BLaER1 (cell line): ENCODE data around the gene NRROS.
"Not testable (repeated sequence)": the region's sequence is repeated elsewhere in the genome, so short reads cannot be mapped to it uniquely, and the experiment has no call there.

Experiments
- H3K27ac ChIP-seq: shearing (Covaris generic); formaldehyde crosslinking; 2 replicates; pipeline ENCODE4 v1.8.1; 2022
- H3K27me3 ChIP-seq: shearing (Covaris generic); formaldehyde crosslinking; 2 replicates; pipeline ENCODE4 v1.8.1; 2022
- H3K36me3 ChIP-seq: shearing (Covaris generic); formaldehyde crosslinking; 2 replicates; pipeline ENCODE4 v1.8.1; 2022
- H3K4me1 ChIP-seq: shearing (Covaris generic); formaldehyde crosslinking; 2 replicates; pipeline ENCODE4 v1.8.1; 2022
- H3K4me2 ChIP-seq: shearing (Covaris generic); formaldehyde crosslinking; 2 replicates; pipeline ENCODE4 v1.8.1; 2022
- H3K4me3 ChIP-seq: shearing (Covaris generic); formaldehyde crosslinking; 2 replicates; pipeline ENCODE4 v1.8.1; 2022
- H3K9ac ChIP-seq: shearing (Covaris generic); formaldehyde crosslinking; 2 replicates; pipeline ENCODE4 v1.8.1; 2022
- H3K9me3 ChIP-seq: shearing (Covaris generic); formaldehyde crosslinking; 2 replicates; pipeline ENCODE4 v1.8.1; 2022
- H4K20me1 ChIP-seq: shearing (Covaris generic); formaldehyde crosslinking; 2 replicates; pipeline ENCODE4 v1.8.1; 2022
- Cebpa-rat ChIP-seq: shearing (Covaris generic); IDR thresholded peaks from 2 replicates; pipeline ENCODE4 v1.8.1; 2022

NRROS gene

DNA sequence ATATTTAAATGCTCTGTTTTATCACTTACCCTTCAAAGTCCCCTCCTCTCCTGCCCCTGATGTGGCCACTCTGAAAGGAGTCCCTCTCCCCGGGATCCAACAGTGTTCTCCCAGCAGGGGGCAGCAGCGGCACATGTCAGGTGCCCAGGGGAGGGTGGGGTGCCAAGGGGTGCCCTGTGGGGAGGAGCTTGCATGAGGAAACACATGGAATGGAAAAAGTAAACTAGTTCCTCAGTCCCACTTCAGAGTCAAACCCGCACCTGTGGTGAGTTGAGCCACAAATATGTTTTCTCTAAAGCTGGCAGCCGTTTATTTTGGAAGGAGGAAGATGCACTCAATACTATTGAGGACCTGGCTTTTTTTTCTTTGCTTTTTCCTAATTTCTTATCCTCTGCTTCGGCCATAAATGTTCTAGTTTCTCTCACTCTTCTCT is 30.1 kb upstream of the NRROS start:
- Histone ChIP-seq H3K4me2 (peak overlapping the region; percentile 82), H3K4me3 (0 out of 2 replicates have a peak overlapping the region, but pooled peaks have one; percentile 17), H3K9me3 (no peaks in the 10 kb centered on the region), H3K27ac (peak overlapping the region; percentile 83), H3K27me3 (no peaks in the 10 kb centered on the region), H3K36me3 (no peaks in the 10 kb centered on the region), H3K4me1 (peaks cover 40% of the 10 kb centered on the region), H4K20me1 (no peaks in the 10 kb centered on the region), H3K9ac (peak overlapping the region; percentile 63; the same call in 1 of the 2 replicates)
- no peak for TF ChIP-seq Cebpa-rat

DNA sequence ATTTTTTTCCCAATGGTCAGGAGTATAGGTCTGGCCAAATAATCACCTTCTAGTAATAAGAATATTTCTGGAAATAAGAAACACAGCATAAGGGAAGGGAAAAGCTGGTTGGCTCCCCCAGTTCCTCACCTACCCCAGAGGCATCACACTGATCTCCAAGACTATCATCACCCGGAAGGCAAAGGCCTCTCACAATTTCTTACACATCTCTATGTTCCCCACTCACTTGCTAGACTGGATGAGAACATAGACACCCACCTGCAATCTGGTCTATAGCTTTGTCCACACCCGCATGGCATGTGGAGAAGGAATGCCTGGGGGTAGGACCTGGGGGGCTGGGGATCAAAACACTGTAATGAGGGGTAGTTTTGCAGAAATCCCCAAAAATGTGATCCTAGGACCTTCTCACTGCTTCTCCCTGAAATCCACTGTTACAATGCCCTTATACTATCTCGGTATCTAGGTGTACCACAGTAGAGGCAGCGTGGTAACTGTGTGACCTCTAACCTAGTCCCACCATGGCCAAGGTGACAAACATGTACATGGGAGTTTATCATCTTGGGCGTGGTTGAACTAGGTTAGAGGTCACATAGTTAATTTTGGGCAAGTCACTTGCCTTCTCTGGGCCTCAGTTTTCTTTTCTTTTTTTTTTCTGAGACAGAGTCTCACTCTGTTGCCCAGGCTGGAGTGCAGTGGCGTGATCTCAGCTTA is 29.5 kb upstream of the NRROS start:
- H4K20me1 ChIP-seq, result no peaks in the 10 kb centered on the region
- no peaks in the 10 kb centered on the region for H3K36me3 ChIP-seq
- H3K27ac ChIP-seq, result peak overlapping the region; percentile 83
- peak overlapping the region; percentile 82 for H3K4me2 ChIP-seq
- H3K9me3 ChIP-seq, result no peaks in the 10 kb centered on the region
- H3K4me1 ChIP-seq, result peaks cover 34% of the 10 kb centered on the region
- TF ChIP-seq Cebpa-rat, result no peak
- 0 out of 2 replicates have a peak overlapping the region, but pooled peaks have one; percentile 17 for H3K4me3 ChIP-seq
- H3K9ac ChIP-seq, result peak overlapping the region; percentile 63; the same call in 1 of the 2 replicates
- no peaks in the 10 kb centered on the region for H3K27me3 ChIP-seq

DNA sequence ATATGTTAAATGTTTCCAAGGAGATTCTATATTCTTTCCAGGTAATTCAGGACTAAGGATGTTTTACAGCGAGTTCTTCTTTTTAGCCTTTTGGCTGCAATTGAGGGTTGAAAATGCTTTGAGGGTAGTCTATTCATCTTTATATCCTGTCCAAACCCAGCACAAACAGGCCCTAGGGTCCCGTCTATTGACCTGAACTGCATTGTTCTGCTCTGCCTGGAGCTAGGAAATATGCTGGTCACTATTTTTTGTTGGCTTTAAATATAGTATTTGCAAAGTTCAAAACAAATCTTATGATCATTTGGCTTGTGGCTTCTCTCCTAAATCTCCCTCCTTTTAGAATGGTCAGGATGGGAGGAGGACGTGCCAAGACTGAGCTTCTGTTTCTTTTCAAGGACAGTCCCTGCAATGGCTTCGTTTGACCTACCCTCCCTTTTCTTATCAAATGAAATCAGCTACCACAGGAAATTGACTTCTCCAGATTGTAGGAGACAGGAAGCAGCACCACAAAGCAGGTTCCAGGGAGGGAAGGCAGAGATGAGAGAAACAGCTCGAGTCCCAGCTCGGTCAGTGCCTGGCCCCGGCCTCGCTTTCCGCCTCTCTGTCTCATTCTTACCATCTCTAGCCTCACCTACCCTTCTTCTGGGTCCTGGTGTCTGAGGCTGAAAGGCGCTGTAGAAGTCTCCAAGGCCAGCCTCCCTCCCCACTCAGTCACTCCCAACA is 27.6 kb upstream of the NRROS start:
- Histone ChIP-seq H3K9me3 (no peaks in the 10 kb centered on the region), H3K36me3 (no peaks in the 10 kb centered on the region), H3K4me2 (peak overlapping the region; percentile 63), H3K4me3 (no peak overlapping the region), H3K27me3 (no peaks in the 10 kb centered on the region), H3K4me1 (peaks cover 39% of the 10 kb centered on the region), H4K20me1 (no peaks in the 10 kb centered on the region), H3K9ac (peak overlapping the region; percentile 60; the same call in 1 of the 2 replicates), H3K27ac (peak overlapping the region; percentile 73)
- no peak for TF ChIP-seq Cebpa-rat

DNA sequence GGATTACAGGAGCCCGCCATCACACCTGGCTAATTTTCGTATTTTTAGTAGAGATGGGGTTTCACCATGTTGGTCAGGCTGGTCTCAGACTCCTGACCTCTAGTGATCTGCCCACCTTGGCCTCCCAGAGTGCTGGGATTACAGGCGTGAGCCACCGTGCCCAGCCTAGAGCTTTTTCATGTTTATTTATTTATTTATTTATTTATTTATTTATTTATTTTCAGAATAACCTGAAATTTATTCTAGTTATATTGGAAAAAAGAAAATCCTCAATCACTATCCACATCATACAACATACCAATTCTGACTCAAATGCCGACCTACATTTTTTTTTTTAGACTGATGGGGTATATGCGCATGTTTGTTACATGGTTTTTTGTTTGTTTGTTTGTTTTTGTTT is 24.3 kb upstream of the NRROS start:
- H3K9me3 ChIP-seq, H3K36me3 ChIP-seq, H3K4me2 ChIP-seq, H3K27me3 ChIP-seq, H4K20me1 ChIP-seq, H3K9ac ChIP-seq, H3K4me3 ChIP-seq, H3K27ac ChIP-seq: not testable (repeated sequence)
- peaks cover 43% of the 10 kb centered on the region for H3K4me1 ChIP-seq

DNA sequence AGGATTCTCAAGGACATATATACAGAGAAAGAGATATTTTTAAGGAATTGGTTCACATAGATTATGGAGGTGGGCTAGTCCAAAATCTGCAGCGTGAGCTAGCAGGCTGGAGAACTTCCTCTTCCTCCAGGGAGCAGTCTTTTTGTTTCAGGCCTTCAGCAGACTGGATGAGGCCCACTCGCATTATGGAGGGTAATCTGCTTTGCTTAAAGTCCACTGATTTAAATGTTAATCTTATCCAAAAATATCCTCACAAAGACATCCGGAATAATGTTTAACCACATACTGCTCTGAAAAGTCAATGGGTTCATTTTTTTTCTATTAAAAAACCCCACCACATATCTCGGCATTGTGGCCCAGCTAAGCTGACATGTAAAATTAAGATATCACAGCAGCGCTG is 22.2 kb upstream of the NRROS start:
- H3K4me1 ChIP-seq, result peaks cover 26% of the 10 kb centered on the region
- no peaks in the 10 kb centered on the region for H3K36me3 ChIP-seq
- no peaks in the 10 kb centered on the region for H3K27me3 ChIP-seq
- 0 out of 2 replicates have a peak overlapping the region, but pooled peaks have one; percentile 5 for H3K9ac ChIP-seq
- H3K9me3 ChIP-seq, result no peaks in the 10 kb centered on the region
- peak overlapping the region; percentile 35 for H3K4me2 ChIP-seq
- no peaks in the 10 kb centered on the region for H4K20me1 ChIP-seq
- H3K27ac ChIP-seq, result peak overlapping the region; percentile 54
- no peak overlapping the region for H3K4me3 ChIP-seq
- TF ChIP-seq Cebpa-rat, result no peak

DNA sequence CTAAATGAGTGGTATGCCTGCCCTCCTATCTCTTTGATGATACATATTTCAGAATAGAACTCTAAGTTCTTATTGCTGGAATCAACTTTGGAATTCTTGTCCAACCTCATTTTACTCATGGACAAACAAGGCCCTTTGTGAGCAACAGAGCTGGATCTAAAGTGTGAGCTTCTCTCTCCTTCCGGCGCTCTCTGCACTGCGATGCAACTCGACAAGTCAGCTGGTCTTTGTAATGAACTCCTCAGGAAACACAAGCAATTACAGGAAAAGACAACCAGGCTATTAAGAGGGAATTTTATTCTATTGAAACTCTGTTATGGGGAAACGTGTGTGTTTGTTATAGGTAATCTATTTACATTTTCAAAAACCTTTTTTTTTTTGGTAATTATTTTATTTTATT is 20.3 kb upstream of the NRROS start:
- H3K4me1 ChIP-seq, result peaks cover 27% of the 10 kb centered on the region
- H3K27me3 ChIP-seq, result no peaks in the 10 kb centered on the region
- no peak overlapping the region for H3K9ac ChIP-seq
- no peak overlapping the region for H3K4me2 ChIP-seq
- H3K4me3 ChIP-seq, result no peak overlapping the region
- no peaks in the 10 kb centered on the region for H3K9me3 ChIP-seq
- no peaks in the 10 kb centered on the region for H3K36me3 ChIP-seq
- H4K20me1 ChIP-seq, result no peaks in the 10 kb centered on the region
- no peak for TF ChIP-seq Cebpa-rat
- H3K27ac ChIP-seq, result no peak overlapping the region

DNA sequence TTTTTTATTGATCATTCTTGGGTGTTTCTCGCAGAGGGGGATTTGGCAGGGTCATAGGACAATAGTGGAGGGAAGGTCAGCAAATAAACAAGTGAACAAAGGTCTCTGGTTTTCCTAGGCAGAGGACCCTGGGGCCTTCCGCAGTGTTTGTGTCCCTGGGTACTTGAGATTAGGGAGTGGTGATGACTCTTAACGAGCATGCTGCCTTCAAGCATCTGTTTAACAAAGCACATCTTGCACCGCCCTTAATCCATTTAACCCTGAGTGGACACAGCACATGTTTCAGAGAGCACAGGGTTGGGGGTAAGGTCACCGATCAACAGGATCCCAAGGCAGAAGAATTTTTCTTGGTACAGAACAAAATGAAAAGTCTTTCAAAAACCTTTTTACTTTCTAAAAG is 19.9 kb upstream of the NRROS start:
- not testable (repeated sequence) for H3K4me2 ChIP-seq, H3K36me3 ChIP-seq, H3K9me3 ChIP-seq, H3K27me3 ChIP-seq, H3K4me3 ChIP-seq, H3K27ac ChIP-seq, H3K9ac ChIP-seq, H4K20me1 ChIP-seq
- peaks cover 31% of the 10 kb centered on the region for H3K4me1 ChIP-seq

DNA sequence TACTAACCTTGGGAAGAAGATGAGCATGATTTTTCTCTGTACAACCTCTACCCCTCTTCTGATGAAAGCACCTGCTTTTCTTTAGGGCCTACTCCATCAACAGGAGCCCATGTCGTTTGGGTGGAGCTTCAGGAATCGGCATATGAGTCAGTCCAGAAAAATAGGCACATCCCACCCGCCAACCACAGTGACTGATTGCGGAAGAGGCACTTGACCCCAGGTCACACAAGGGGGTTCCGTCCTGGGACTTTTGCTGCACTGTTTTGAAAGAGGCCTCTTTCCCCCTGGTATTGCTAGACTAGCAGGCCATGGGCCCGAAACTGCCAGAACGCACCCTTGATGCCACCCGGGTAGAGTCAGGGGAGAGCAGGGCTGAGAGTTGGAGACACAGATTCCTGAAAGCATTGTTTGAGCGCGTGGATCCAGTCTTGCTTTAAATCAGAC is 19.3 kb upstream of the NRROS start:
- H3K4me1 ChIP-seq, result peaks cover 37% of the 10 kb centered on the region
- no peaks in the 10 kb centered on the region for H3K36me3 ChIP-seq
- H3K9me3 ChIP-seq, result no peaks in the 10 kb centered on the region
- no peak overlapping the region for H3K9ac ChIP-seq
- no peak for TF ChIP-seq Cebpa-rat
- no peak overlapping the region for H3K4me3 ChIP-seq
- no peaks in the 10 kb centered on the region for H4K20me1 ChIP-seq
- no peak overlapping the region for H3K27ac ChIP-seq
- H3K27me3 ChIP-seq, result no peaks in the 10 kb centered on the region
- H3K4me2 ChIP-seq, result no peak overlapping the region

DNA sequence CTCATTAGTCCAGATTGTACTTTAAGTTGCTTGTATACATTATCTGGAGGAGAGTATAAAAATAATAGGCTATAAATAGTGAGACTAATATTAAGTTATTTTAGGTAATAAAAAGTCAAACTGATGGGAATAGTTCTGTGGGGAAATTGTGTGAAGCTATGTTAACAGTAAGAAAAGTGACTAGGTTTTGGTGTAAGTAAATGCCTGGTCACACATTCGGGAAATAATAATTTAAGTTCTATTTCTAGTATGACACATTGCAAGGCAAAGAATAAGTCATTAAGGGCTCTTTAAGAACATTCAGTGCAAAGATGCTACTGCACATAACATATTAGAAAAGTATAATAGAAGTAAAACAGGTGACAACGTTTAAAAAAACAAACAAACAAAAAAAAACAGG is 18.8 kb upstream of the NRROS start:
- H4K20me1 ChIP-seq, result no peaks in the 10 kb centered on the region
- peaks cover 37% of the 10 kb centered on the region for H3K4me1 ChIP-seq
- no peak for TF ChIP-seq Cebpa-rat
- no peak overlapping the region for H3K4me3 ChIP-seq
- H3K4me2 ChIP-seq, result no peak overlapping the region
- H3K9ac ChIP-seq, result no peak overlapping the region
- H3K9me3 ChIP-seq, result no peaks in the 10 kb centered on the region
- no peaks in the 10 kb centered on the region for H3K36me3 ChIP-seq
- no peaks in the 10 kb centered on the region for H3K27me3 ChIP-seq
- H3K27ac ChIP-seq, result no peak overlapping the region

DNA sequence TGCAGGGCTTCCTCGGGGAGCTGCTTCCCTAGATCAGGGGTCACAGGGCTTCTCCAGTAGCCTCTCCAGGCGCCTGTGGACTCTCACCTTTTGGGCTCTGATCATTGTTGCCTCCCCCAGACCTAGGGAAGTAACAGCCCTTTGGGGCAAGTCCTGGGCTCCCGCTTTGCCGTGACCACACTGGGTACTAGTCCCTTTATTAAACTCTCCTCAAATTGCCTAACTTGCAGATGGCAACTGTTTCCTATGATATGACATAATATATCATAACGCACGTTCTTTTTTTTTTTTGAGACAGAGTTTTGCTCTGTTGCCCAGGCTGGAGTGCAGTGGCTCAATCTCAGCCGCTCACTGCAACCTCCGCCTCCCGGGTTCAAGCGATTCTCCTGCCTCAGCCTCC is 17.9 kb upstream of the NRROS start:
- Histone ChIP-seq H3K4me1 (peaks cover 35% of the 10 kb centered on the region), H4K20me1 (no peaks in the 10 kb centered on the region), H3K27ac (no peak overlapping the region), H3K4me3 (no peak overlapping the region), H3K4me2 (no peak overlapping the region), H3K36me3 (no peaks in the 10 kb centered on the region), H3K27me3 (no peaks in the 10 kb centered on the region), H3K9ac (no peak overlapping the region), H3K9me3 (no peaks in the 10 kb centered on the region)
- TF ChIP-seq Cebpa-rat, result no peak
